IMR-90 (cell line): ENCODE data around the gene MRTFA.
A peak's percentile ranks its signal among the peaks of the same experiment; 100 is the strongest.

ENCODE experiments used
- CHD1 ChIP-seq: IDR thresholded peaks from 2 replicates; pipeline ENCODE4 v1.6.1; 2012; ENCODE audit warnings: low read depth, low read length, improper control_type of control experiment
- CTCF ChIP-seq: conservative IDR thresholded peaks from 2 replicates; pipeline ENCODE4 v1.5.1; 2012; ENCODE audit warnings: mild to moderate bottlenecking, low read depth, low read length, improper control_type of control experiment
- ELK1 ChIP-seq: fragments of 150-350 bp; IDR thresholded peaks from 2 replicates; pipeline ENCODE4 v1.6.1; 2016; ENCODE audit warnings: low read depth, mild to moderate bottlenecking, low read length, moderate library complexity, borderline replicate concordance
- MAFK ChIP-seq: IDR thresholded peaks from 2 replicates; pipeline ENCODE4 v1.6.1; 2012; ENCODE audit warnings: low read depth, low read length, improper control_type of control experiment
- MXI1 ChIP-seq: IDR thresholded peaks from 2 replicates; pipeline ENCODE4 v1.6.1; 2012; ENCODE audit warnings: low read depth, mild to moderate bottlenecking, low read length, moderate library complexity, borderline replicate concordance
- POLR2A ChIP-seq: IDR thresholded peaks from 2 replicates; pipeline ENCODE4 v1.6.1; 2012; ENCODE audit warnings: mild to moderate bottlenecking, low read depth, low read length
- RAD21 ChIP-seq: IDR thresholded peaks from 2 replicates; pipeline ENCODE4 v1.6.1; 2012; ENCODE audit warnings: low read length, improper control_type of control experiment
- RCOR1 ChIP-seq: IDR thresholded peaks from 2 replicates; pipeline ENCODE4 v1.6.1; 2012; ENCODE audit warnings: mild to moderate bottlenecking, low read length, improper control_type of control experiment; ENCODE audit not compliant: insufficient replicate concordance
- RFX5 ChIP-seq: IDR thresholded peaks from 2 replicates; pipeline ENCODE4 v1.8.0; 2012; ENCODE audit warnings: low read depth, mild to moderate bottlenecking, low read length, moderate library complexity
- USF2 ChIP-seq: fragments of 150-350 bp; IDR thresholded peaks from 2 replicates; pipeline ENCODE4 v1.6.1; 2017; ENCODE audit warnings: mild to moderate bottlenecking, antibody characterized with exemption, low read length, low read depth

GRCh38 chr22:40509401-40510134 lies 127.0 kb downstream of the MRTFA start:
- TF ChIP-seq MXI1: no peak
- no peak for TF ChIP-seq CTCF
- peak; percentile 52; the same call in 1 of the 2 replicates for TF ChIP-seq POLR2A
- TF ChIP-seq RFX5: no peak
- no peak; the same call in 1 of the 2 replicates for TF ChIP-seq MAFK
- no peak for TF ChIP-seq USF2
- no peak for TF ChIP-seq RCOR1
- no peak for TF ChIP-seq ELK1
- no peak for TF ChIP-seq RAD21
- no peak for TF ChIP-seq CHD1
